GM19397 (cell line): ENCODE data around the gene FIS1.

Experiments
- ATAC-seq: cut with Tn5 transposase; IDR thresholded peaks from one replicate; pipeline ENCODE4 v1.9.1; 2021; ENCODE audit warnings: mild to moderate bottlenecking, moderate library complexity; ENCODE audit not compliant: unreplicated experiment

Gene FIS1

DNA sequence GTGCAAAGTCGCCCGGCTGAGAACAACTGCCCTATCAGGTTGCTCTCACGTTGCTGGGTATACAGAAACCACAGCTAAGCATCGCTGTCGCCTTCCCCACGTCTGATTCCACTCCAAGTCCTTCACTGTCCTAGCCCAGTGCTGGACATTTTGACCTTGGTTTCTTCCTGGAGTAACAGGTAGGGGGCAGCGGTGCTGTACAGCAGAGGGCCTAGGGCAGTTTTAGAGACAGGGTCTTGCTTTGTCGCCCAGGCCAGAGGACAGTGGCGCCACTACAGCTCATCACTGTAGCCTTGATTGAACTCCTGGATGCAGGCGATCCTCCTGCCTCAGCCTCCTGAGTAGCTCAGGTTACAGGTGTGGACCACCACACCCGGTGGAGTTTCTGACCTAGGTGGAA, 9.8 kb downstream of the FIS1 start:
- no peak for ATAC-seq

DNA sequence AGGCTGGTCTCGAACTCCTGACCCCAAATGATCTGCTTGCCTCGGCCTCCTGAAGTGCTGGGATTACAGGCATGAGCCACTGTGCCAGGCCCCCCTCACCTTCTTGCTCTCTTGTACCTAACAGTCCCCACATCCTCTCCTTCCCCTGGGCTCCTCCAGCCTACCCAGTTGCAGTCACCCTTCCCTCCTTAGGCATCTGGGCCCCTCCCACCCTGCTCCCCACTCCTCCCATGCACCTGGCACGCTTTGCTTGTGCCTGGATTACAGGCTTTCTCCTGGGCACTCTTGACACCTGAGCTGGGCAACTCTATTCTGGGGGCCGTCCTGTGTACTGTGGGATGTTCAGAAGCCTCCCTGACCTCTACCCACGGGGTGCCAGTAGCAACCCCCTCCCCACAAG, 10.2 kb downstream of the FIS1 start:
- ATAC-seq = no peak

DNA sequence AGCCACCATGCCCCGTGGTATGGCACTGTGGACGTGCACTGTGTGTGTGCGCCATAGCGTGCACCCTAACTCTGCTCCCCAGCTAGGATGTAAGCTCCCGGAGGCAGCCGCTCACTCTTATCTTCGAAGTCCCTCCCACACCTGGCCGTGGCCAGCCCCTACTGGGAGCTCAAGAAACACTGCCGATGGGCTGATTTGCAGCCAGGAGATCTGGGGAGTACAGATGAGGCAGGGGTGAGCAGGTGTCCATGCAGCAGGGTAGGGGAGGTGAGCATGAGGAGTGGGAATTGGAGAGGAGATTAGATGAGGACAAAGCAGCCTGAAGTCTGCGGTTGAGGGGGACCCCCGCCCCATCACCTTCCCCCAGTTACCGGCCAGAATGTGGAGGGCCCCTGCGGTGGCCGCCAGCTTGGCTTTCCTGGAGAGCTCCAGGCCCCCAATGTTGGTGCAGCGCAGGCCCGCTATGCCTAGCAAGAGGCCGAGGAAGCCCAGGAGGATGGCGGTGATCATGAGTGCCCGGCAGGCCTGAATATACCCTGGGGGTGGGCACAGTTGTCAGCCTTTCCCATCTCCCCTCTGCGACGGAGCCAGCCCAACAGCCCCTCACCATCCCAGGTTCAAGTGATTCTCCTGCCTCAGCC, 10.9 kb downstream of the FIS1 start:
- no peak for ATAC-seq

DNA sequence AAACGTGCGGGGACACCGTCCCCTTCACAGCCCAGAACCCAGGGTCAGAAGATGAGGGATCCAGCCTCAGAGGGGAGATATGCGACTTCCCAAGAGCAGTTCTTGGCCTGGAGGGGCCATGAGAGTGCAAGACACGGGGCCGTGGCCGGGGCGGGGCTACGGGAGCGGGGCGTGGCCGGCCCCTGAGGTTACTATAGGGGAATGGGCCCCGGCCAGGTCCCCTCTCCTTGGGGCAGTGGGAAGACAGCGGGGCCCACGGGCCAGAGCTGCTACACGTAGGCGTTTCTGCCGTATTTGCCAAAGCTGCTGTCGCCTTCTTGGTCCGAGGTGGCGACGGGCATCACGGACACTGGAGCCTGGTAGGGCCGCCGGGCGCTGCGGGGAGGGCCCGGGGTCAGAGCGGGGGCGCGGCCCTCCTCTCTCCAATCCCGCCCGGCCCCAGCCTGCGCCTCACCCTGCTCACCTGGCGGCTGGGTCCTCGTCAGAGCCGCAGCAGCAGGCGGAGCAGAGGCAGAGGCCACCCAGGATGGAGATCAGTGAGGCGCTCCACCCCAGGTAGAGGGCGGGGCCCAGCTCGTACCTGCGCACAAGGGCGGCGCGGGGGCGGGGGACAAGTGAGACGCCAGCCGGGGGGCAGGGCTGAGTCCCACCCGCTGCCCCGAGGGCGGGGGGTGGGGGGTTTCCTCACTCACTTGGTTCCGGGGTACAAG, 12.6 kb downstream of the FIS1 start:
- no peak for ATAC-seq

DNA sequence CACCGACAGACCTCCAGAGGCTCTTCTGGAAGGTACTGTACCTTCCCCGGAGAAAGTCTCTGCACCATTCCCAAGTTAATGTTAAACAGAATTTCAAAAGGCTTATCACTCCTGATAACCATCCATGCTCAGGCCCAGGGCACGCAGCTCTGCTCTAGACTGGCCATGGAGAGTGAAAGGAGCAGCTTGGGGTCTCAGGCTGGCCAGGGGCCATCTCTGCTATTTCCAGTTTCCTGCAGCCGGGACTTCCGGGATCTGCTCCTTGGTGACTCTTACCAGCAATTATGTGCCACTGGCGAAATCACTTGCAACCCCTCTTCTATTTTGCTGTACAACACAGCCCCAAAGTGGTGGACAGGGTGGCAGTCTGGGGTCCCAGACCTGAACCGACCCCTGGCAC, 13.2 kb downstream of the FIS1 start:
- ATAC-seq = no peak

DNA sequence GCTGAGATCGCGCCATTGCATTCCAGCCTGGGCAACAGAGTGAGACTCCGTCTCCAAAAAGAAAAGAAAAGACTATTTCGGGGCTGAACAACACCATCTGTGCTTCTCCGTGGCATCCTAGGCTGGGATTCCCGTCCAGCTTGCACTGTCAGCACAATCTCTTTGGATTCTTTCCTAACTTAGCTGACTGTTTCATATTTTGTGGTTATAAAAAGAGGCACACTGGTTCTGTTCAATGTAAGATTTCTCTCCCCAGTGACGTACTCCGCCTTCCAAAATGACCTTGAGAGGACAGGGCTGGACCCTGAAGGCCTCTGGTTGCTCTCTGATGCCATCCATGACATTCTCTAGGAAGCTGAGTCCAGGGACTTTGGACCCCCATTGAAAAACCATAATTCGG, 18.2 kb downstream of the FIS1 start:
- no peak for ATAC-seq

DNA sequence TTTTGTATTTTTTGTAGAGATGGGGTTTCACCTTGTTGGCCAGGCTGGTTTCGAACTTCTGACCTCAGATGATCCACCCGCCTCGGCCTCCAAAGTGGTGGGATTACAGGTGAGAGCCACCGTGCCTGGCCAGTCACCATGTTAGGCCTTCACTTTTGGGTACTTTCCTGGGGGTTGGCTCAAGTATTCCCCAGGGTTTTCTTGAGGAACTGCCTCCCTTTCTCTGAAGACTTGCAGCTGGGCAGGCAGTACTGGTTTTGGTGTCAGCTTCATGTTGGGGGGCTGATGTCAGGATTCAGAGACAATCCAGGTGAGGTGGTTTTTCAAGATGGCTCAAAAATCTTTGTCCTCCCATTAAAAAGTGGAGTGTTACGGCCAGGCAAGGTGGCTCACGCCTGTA, 19.2 kb downstream of the FIS1 start:
- ATAC-seq = no peak

DNA sequence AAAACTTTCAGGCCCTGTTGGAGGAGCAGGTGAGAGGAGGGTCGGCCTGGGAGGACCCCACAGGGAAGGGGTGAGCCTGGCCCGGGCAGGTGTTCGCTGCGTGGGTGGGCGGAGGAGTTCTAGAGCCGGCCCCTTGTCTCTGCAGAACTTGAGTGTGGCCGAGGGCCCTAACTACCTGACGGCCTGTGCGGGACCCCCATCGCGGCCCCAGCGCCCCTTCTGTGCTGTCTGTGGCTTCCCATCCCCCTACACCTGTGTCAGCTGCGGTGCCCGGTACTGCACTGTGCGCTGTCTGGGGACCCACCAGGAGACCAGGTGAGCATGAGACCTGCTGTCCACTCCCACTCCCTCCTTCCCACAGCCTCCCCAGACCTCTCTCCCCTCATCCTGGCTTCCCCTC, 21.4 kb downstream of the FIS1 start:
- ATAC-seq = no peak

DNA sequence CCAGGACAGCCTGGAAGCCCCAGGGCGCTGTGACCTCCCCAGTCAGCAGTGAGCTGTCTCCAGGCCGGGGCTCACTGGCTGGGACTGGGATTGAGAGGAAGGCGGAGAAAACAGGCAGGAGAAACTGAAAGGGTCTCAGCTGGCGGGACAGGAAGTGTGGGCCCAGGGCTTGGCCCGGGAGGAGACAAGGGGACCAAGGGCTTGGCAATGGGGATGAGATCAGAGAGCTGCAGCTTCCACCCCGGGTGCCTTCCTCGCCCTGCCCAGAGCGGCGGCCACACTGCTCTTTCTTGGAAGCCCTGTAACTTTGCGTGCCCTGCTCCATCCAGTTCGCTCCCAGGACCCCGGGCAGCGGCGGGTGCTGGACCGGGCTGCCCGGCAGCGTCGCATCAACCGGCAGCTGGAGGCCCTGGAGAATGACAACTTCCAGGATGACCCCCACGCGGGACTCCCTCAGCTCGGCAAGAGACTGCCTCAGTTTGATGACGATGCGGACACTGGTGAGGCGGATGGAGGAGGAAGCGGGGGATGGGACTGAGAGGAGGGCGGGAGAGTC, 22.5 kb downstream of the FIS1 start:
- no peak for ATAC-seq

DNA sequence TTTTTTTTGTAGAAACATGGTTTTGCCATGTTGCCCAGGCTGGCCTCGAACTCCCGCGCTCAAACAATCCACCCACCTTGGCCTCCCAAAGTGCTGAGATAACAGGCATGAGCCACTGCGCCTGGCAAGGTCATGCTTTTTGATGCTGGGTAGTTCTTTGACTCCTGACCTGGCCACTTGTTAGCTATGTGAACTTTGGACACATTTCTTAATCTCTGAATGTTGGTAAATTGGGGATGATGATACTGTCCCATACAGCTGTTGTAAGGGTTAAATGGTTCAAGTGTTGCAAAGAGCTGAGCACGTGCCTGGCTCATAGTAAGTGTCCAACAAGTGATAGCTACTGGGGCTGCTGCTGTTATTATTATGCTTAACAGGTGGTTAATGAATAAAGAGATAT, 24.6 kb downstream of the FIS1 start:
- ATAC-seq = no peak

DNA sequence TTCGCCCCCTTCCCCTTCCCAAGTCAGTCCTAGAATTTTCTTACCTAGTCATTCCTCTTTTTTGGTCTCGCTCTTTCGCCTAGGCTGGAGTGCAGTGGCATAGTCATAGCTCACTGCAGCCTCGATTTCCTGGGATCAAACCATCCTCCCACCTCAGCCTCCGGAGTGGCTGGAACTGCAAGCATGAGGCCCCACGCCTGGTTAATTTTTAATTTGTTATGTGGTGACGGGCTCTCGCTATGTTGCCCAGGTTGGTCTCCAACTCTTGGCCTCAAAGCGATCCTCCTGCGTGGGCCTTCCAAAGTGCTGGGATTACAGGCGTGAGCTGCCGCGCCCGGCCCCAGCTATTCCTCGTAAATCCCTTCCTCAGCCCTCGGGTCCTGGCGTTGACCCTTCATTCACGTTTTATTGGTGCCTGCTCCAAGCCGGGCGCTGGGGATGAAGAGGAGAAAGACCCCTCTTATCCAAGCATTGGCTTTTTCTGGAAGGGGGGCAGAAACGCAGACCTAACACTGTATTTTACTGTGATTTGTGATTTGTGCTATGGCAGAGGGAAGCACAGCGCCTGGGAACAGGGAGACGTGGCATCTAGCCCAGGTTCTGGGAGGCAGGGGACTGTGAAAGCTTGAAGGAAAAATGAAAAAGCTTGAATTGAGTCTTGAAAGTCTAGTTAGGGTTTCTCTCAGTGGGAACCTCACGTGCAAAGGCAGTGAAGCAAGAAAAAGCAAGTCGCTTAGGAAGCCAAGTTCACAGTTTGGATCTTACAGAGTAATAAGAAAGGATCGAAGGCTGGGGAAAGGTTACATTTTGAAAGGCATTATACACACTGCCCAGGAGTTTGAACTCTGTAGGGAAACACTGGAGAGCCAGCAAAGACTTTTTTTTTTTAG, 26.4 kb downstream of the FIS1 start:
- peak; percentile 3 for ATAC-seq

DNA sequence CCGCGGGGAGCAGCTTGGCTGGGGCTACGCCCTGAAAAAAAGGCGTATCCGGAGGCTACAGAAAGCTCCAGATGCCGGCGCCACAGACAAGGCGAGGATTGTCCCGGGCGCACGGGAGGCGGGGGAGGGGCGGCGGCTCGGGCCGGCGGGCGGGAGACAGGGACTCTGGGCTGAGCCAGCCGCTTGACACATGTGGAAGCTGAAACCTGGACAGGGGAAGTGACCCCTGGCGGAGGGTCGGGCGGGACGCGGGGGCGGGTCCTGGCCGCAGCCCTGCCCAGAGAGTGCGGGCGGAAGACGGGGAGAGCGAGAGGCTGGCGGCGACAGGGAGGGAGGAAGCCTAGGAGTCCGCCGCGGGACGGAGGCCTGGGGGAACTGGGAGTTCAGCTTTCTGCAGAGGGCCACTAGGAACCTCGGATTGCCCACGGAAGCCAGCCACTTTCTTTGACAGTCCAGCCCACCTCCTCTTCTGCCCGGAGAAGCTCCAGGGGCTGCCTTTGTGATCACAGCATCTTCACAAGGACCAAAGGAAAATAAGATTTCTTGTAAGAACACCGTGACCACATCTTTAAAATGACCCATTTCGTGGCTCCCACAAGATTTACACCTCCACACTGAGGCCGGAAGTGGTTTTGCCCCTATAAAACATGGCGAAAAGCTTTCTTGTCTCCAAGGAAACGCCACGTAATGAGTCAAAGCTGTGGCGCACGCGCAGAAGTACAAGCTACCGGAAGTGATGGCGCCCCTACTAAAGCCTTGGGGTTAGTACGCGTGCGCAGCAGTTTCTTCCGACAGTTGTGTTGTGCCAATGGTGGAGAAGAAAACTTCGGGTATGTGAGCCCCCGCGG, 27.3 kb downstream of the FIS1 start, which contains the start of the genes PLOD3 and ZNHIT1:
TSS of gene PLOD3 (minus strand) at position 194 of the 848 bp plus-strand sequence. CDS start 307 bp downstream, outside the sequence.
TSS of gene ZNHIT1 (plus strand) at position 778 of the 848 bp plus-strand sequence. CDS start at position 809, 31 bp downstream.
- peak; percentile 60 for ATAC-seq

DNA sequence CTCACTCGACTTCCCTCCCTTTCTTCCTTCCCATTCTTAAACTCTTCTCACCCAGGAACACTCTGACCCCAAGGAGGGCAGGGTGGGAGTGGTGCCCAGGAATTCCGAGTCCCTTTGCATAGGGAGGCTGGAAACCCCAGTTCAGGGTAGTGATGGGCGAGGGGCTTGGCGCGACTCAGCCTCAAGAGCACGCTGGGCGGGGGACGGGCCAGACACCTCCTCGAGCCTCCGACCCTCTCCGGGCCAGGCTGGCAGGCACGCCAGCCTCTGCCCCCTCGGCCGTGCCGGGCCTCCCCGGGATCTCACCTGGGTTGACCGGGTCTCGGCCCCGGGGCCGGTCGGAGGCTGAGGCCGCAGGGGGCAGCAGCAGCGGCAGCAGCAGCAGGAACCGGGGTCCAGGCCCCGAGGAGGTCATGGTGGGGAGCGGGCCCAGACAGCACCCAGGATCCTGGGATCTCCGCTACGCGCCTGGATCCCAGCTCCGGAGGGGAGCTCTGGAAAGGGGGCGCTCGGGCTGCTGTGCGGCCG, 28.0 kb downstream of the FIS1 start:
- peak; percentile 12 for ATAC-seq

DNA sequence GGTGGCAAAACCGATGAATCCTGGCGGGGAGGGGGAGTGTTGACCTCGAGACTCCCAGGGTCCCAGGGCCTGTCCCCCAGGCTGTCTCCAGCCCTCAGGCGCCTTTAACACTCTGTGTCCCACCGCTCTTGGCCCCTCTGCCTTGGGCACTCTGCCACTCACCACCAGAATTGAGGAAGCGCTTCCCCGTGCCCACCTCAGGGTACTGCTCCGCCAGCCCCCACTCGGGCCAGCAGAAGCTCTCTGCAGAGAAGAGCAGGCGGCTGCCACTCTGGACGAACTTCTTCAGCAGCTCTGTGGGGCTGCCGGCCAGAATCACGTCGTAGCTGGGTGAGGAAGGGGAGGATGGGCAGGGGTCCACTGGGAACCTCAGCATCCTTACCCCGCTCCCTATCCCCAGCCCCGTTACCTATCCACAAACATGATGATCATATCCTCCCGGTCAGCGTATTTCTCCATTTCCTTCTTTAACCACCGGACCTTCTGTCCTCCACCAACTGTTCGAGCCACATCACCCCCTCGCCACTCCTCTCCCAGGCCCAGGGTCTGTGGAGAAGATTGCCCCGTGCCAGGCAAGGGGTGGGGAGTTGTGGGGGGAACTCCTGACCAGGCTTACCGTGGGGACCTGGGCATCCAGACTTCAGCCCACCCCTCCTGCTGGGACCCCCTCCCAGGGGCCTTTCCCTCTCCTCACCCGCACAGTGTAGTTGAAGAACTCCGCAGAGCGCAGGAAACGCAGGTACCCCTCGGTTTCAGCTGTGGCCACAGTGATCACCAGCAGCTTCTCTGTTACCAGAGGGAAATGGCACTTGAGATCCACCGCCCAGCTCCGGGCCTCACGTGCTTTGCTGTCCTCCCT, 28.7 kb downstream of the FIS1 start:
- ATAC-seq = no peak

DNA sequence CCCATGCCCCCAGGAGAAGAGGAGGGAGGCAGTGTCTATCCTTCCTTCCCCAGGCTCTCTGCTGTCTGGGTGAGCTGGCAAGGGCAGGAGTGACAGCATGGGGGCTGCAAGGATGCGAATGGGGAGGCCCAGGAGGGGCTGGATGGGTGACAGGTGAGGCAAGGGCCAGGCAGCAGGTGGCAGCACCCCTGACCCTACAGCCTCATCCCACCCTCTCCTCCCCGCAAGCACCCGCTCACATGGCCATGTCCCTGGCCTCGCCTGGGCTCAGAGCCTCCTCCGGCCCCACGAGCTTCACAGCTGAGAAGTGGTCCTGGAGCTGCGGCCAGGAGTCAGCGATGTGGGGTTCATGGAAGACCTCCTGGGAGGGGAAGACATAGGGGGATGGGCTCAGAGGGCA, 32.9 kb downstream of the FIS1 start:
- no peak for ATAC-seq

DNA sequence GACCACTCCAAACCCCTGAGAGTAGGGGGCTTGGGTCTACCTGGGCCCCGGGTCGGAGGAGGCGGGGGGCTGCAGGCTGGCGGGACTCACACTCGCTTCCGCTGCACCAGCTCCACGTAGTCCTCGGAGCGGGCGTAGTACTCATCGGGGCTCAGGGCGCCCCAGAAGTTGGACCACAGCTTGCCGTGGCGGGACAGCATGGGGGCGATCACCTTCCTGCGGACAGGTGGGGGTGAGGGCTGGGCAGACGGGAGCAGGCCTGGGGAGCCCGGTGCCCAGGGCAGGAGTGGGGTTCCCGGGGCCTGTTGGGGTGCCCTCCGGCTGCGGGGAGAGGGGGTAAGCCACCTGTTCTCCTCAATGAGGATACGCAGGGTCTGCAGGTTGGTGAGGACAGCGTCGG, 33.4 kb downstream of the FIS1 start:
- no peak for ATAC-seq

DNA sequence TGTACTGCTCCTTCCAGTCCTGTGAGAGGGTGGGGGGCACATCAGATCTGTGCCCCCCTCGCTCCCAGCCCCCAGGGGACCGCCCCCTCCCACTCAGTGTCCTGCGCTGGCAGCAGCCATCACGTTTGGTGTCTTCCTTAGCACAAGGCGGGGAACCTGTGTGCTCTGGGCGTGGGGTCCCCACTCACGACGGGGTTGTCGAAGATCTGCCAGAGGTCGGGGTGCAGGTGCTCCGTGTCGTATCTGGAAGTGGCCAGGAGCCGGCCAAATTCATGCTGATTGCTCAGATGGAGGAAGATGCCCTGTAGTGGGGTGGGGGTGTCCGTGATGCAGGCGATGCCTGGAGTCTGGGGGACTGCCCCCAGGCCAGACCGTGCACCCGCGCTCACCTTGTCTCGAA, 34.7 kb downstream of the FIS1 start:
- no peak for ATAC-seq

DNA sequence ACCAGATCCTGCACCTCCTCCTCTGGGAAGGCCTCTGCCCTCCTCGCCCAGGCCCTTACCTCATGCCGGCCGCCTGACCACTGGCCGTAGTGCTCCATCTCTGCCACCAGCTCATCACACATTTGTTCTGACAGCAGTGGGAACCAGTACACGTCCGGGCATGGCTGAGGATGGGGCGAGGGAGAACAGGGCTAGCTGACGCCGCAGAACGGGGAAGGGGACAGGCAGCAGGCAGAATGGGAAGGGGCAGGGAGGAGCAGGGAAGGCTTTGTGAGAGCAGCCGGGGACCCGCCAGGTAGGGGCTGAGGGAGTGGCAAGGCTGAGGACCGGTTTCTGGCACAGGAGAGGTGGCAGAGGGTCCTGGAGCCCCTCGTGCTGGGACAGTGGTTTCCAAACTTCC, 36.1 kb downstream of the FIS1 start:
- no peak for ATAC-seq

DNA sequence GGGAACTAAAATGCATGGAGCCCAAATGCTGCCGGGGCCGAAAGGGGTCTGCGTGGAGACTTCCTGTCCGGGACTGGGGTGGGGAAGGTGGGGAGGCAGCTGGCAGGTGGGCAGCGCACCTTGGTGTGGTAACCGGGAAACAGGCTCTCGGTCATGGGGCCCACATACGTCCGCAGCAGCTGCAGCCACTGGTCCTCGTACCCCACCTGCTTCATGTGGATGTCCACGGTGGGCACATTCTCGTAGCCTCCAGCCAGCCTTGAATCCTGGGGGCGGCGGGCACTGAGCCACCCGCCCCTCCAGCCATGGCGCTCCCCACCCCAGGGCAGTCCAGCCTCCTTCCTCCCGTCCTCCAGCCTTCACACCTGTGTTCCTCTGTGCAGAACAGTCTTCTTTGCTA, 37.4 kb downstream of the FIS1 start:
- no peak for ATAC-seq
